HEK293T (cell line): ENCODE results near the gene FHAD1.

Experiments used
- CTCF ChIA-PET: fragments of 350-600 bp; formaldehyde crosslinking; extraction: SDS; loops from one replicate; lab custom pipeline; 2021; ENCODE audit warnings: antibody characterized with exemption, inconsistent platforms; lab: Yijun Ruan, JAX
- POLR2A ChIA-PET: fragments of 350-600 bp; formaldehyde crosslinking; extraction: SDS; loops from one replicate; lab custom pipeline; 2020; ENCODE audit warnings: antibody characterized with exemption, inconsistent platforms; lab: Yijun Ruan, JAX
- DNase-seq: peaks from one replicate; pipeline ENCODE4 v3.0.0; 2012; ENCODE audit warnings: mixed read lengths; ENCODE audit errors: extremely low spot score
- ARNT ChIP-seq: fragments of 450-650 bp; IDR thresholded peaks from 2 replicates; pipeline ENCODE4 v1.6.1; 2017; ENCODE audit warnings: mild to moderate bottlenecking
- BHLHE40 ChIP-seq: fragments of 450-650 bp; IDR thresholded peaks from 2 replicates; pipeline ENCODE4 v1.6.1; 2016; ENCODE audit warnings: mild to moderate bottlenecking, moderate library complexity, borderline replicate concordance
- CTBP1 ChIP-seq: fragments of 450-650 bp; IDR thresholded peaks from 2 replicates; pipeline ENCODE4 v1.6.1; 2016; ENCODE audit warnings: borderline replicate concordance
- ELF4 ChIP-seq: fragments of 450-650 bp; IDR thresholded peaks from 2 replicates; pipeline ENCODE4 v1.6.1; 2017; ENCODE audit warnings: antibody characterized with exemption
- FOXA1 ChIP-seq: fragments of 450-650 bp; IDR thresholded peaks from 2 replicates; pipeline ENCODE4 v1.6.1; 2016; ENCODE audit warnings: mild to moderate bottlenecking
- FOXK2 ChIP-seq: fragments of 450-650 bp; IDR thresholded peaks from 2 replicates; pipeline ENCODE4 v1.6.1; 2016; ENCODE audit warnings: mild to moderate bottlenecking
- FOXM1 ChIP-seq: fragments of 450-650 bp; IDR thresholded peaks from 2 replicates; pipeline ENCODE4 v1.6.1; 2017; ENCODE audit warnings: mild to moderate bottlenecking, borderline replicate concordance
- HDGF ChIP-seq: fragments of 450-650 bp; IDR thresholded peaks from 2 replicates; pipeline ENCODE4 v1.6.1; 2017; ENCODE audit warnings: antibody characterized with exemption, borderline replicate concordance
- L3MBTL2 ChIP-seq: fragments of 450-650 bp; conservative IDR thresholded peaks from 2 replicates; pipeline ENCODE4 v1.6.1; 2016; ENCODE audit warnings: mild to moderate bottlenecking
- LEF1 ChIP-seq: fragments of 450-650 bp; IDR thresholded peaks from 2 replicates; pipeline ENCODE4 v1.6.1; 2017; ENCODE audit warnings: mild to moderate bottlenecking, borderline replicate concordance
- NFRKB ChIP-seq: fragments of 450-650 bp; IDR thresholded peaks from 2 replicates; pipeline ENCODE4 v1.6.1; 2016; ENCODE audit warnings: mild to moderate bottlenecking, moderate library complexity
- PKNOX1 ChIP-seq: fragments of 450-650 bp; IDR thresholded peaks from 2 replicates; pipeline ENCODE4 v1.6.1; 2016
- SP1 ChIP-seq: fragments of 450-650 bp; IDR thresholded peaks from 2 replicates; pipeline ENCODE4 v1.6.1; 2017
- SUZ12 ChIP-seq: fragments of 450-650 bp; IDR thresholded peaks from 2 replicates; pipeline ENCODE4 v1.6.1; 2016; ENCODE audit warnings: mild to moderate bottlenecking
- TARDBP ChIP-seq: fragments of 450-650 bp; IDR thresholded peaks from 2 replicates; pipeline ENCODE4 v1.6.1; 2016
- ZNF384 ChIP-seq: fragments of 450-650 bp; IDR thresholded peaks from 2 replicates; pipeline ENCODE4 v1.6.1; 2016

Gene FHAD1

DNA sequence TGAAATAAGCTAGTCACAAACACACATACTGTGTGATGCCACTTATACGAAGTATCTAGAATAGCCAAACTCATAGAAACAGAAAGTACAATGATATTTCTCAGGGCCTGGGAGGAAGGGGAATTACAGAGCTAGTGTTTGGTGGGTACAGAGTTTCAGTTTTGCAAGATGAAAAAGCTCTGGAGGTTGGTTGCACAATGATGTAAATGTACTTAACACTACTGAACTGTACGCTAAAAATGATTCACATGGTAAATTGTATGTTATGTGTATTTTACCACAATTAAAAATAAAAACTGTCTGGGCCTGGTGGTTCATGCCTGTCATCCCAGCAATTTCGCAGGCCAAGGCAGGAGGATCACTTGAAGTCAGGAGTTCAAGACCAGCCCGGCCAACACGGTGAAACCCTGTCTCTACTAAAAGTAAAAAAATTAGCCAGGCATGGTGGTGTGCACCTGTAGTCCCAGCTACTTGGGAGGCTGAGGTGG is 15.3 kb upstream of the FHAD1 start:
- POLR2A ChIA-PET = no interaction called here
- DNase-seq = no peak
- CTCF ChIA-PET = no interaction called here
- TF ChIP-seq HDGF (no peak), ELF4 (no peak), FOXK2 (no peak), PKNOX1 (no peak), ZNF384 (no peak), CTBP1 (no peak), L3MBTL2 (no peak), NFRKB (no peak), TARDBP (no peak), BHLHE40 (no peak), SUZ12 (no peak), FOXM1 (no peak), FOXA1 (no peak), LEF1 (no peak)

GRCh38 chr1:15233689-15234088 is 13.3 kb upstream of the FHAD1 start:
- ChIA-PET CTCF (interaction anchor here (1.0 kb wide), 1 partner anchor 13 kb away, joined by 4 read pairs; no protein-coding TSS in a partner anchor), POLR2A (no interaction called here)
- DNase-seq = no peak
- TF ChIP-seq L3MBTL2 = no peak
- TF ChIP-seq ELF4 = no peak
- TF ChIP-seq NFRKB = no peak
- TF ChIP-seq TARDBP = no peak

GRCh38 chr1:15236321-15236721 is 10.7 kb upstream of the FHAD1 start:
- peak; percentile 40 for DNase-seq
- POLR2A ChIA-PET = no interaction called here
- CTCF ChIA-PET = no interaction called here

GRCh38 chr1:15236746-15237145 is 10.3 kb upstream of the FHAD1 start:
- POLR2A ChIA-PET = no interaction called here
- TF ChIP-seq PKNOX1 (no peak), ZNF384 (no peak), BHLHE40 (no peak), TARDBP (no peak), HDGF (no peak)
- CTCF ChIA-PET = no interaction called here
- no peak for DNase-seq

More at GRCh38 chr1:15236321-15236721, 10.7 kb upstream of the FHAD1 start:
- TF ChIP-seq LEF1 = no peak
- peak; percentile 84 for TF ChIP-seq L3MBTL2

GRCh38 chr1:15238789-15239188 is 8.2 kb upstream of the FHAD1 start:
- CTCF ChIA-PET = no interaction called here
- TF ChIP-seq ARNT (no peak), BHLHE40 (no peak), ELF4 (no peak), LEF1 (no peak), CTBP1 (no peak), SP1 (no peak), ZNF384 (no peak)
- POLR2A ChIA-PET = interaction anchor here (0.6 kb wide), 1 partner anchor 1006 kb away, joined by 3 read pairs; no protein-coding TSS in a partner anchor
- DNase-seq = no peak

GRCh38 chr1:15242766-15243165 is 4.3 kb upstream of the FHAD1 start:
- DNase-seq = no peak
- ChIA-PET POLR2A (no interaction called here), CTCF (interaction anchor here (0.7 kb wide), 1 partner anchor 39 kb away, joined by 5 read pairs; no protein-coding TSS in a partner anchor)
- TF ChIP-seq BHLHE40 (no peak), TARDBP (no peak), ZNF384 (no peak), SP1 (no peak), SUZ12 (no peak), ARNT (no peak), FOXM1 (no peak), ELF4 (no peak), HDGF (no peak), CTBP1 (no peak), LEF1 (no peak), L3MBTL2 (no peak), FOXK2 (no peak), NFRKB (no peak)

GRCh38 chr1:15243275-15244043 is 3.6 kb upstream of the FHAD1 start:
- ChIA-PET CTCF (no interaction called here), POLR2A (no interaction called here)
- no peak for DNase-seq
- no peak for TF ChIP-seq FOXM1
- TF ChIP-seq ZNF384 = no peak
- TF ChIP-seq ARNT = no peak
- no peak for TF ChIP-seq HDGF
- TF ChIP-seq ELF4 = no peak
- no peak for TF ChIP-seq PKNOX1
